Subcutaneous abdominal adipose tissue (tissue), 5 donors: ENCODE data around the gene SERAC1.

ENCODE experiments used
- H3K27ac ChIP-seq: one replicate; pipeline ENCODE4 v1.7.0; 2013; ENCODE audit warnings: low read depth, mild to moderate bottlenecking, inconsistent platforms, low read length, moderate library complexity
- H3K27me3 ChIP-seq, 5 donors: one replicate each; pipeline ENCODE4 v1.7.0; 2013; ENCODE audit warnings: low read length in 5 of 5, inconsistent platforms in 1 of 5; ENCODE audit not compliant: control insufficient read depth in 5 of 5, insufficient read depth in 4 of 5
- H3K36me3 ChIP-seq, 5 donors: one replicate each; pipeline ENCODE4 v1.7.0; 2013; ENCODE audit warnings: low read length in 5 of 5; ENCODE audit not compliant: control insufficient read depth in 5 of 5, insufficient read depth in 5 of 5
- H3K4me1 ChIP-seq, 5 donors: one replicate each; pipeline ENCODE4 v1.7.0; 2013; ENCODE audit warnings: low read length in 5 of 5, mild to moderate bottlenecking in 3 of 5, moderate library complexity in 1 of 5; ENCODE audit not compliant: control insufficient read depth in 5 of 5, insufficient read depth in 5 of 5
- H3K4me3 ChIP-seq, 5 donors: one replicate each; pipeline ENCODE4 v1.7.0; 2013; ENCODE audit warnings: low read length in 5 of 5, low read depth in 1 of 5
- H3K9ac ChIP-seq, 5 donors: one replicate each; pipeline ENCODE4 v1.7.0; 2013; ENCODE audit warnings: low read length in 5 of 5, mild to moderate bottlenecking in 4 of 5, moderate library complexity in 3 of 5
- H3K9me3 ChIP-seq, 5 donors: one replicate each; pipeline ENCODE4 v1.7.0; 2013; ENCODE audit warnings: low read length in 5 of 5; ENCODE audit not compliant: control insufficient read depth in 5 of 5
- donor health status: healthy.
- donor health status: healthy.
- donor health status: healthy.
- donor health status: healthy.
- donor health status: healthy.

Gene SERAC1

GRCh38 chr6:158061361-158061708 is 106.7 kb downstream of the SERAC1 start:
- no peak overlapping the region for H3K27ac ChIP-seq

DNA sequence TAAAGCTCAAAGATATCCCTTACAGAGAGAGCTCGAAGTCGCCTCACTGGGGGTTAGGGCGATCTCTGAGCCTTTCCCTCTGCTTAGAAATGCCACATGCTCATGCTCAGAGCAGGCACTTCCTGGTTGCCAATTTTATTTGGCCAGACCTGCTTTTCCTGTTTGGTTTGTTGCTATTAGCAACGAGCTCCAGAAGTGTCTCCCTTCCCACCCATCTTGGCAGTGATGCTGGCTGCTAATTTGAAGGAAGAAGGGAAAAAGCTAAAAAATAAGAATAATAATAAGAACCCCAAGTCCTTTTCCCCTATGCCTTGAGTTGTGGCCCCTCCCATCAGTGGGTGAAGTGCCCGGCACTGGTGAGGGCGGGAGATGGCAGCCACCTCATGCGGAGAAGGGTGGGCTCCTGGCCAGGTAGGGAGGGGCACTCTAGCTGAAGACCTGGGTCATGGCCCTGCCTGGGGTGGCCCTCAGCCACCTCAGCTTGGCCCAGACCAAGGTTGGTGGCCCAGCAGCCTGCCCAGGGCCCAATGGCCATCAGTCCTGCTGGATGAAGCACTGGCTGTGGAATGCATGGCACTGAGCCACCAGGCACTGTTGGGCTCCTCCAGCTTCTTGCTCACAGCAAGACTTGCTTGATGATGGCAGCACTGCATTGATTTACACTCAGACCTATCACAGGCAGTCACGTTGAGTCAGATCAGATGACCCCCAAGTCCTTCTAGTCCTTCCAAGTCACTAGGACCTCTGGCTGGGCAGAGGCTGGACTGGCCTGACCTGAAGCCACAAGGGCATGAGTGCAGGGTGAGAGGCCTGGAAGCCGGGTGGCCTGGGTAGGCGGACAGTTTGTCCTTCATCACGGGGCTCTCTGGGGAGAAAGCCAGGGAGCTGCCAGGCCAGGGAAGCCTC is 107.4 kb downstream of the SERAC1 start:
- Histone ChIP-seq H3K9ac (peak overlapping the region in 2 of 5 donors; percentile 4 to 33), H3K4me3 (peak overlapping the region; percentile 26 to 47 (median 33)), H3K27ac (peak overlapping the region; percentile 51), H3K27me3 (no peaks in the 10 kb centered on the region), H3K9me3 (peaks cover 0 to 6% (median 3%) of the 10 kb centered on the region in 5 donors), H3K4me1 (peaks cover 6 to 20% (median 19%) of the 10 kb centered on the region in 5 donors), H3K36me3 (peaks cover 0 to 8% (median 0%) of the 10 kb centered on the region in 5 donors)

More at GRCh38 chr6:158061361-158061708, 106.7 kb downstream of the SERAC1 start:
- Histone ChIP-seq H3K4me1 (peaks cover 6 to 20% (median 19%) of the 10 kb centered on the region in 5 donors), H3K4me3 (no peak overlapping the region), H3K9me3 (peaks cover 0 to 6% (median 3%) of the 10 kb centered on the region in 5 donors), H3K9ac (no peak overlapping the region), H3K36me3 (peaks cover 0 to 10% (median 0%) of the 10 kb centered on the region in 5 donors), H3K27me3 (no peaks in the 10 kb centered on the region)
